HEK293T (cell line): ENCODE measurements around the gene POLR3H.

Experiments used
- ARNT ChIP-seq: fragments of 450-650 bp; IDR thresholded peaks from 2 replicates; pipeline ENCODE4 v1.6.1; 2017; ENCODE audit warnings: mild to moderate bottlenecking
- ELF4 ChIP-seq: fragments of 450-650 bp; IDR thresholded peaks from 2 replicates; pipeline ENCODE4 v1.6.1; 2017; ENCODE audit warnings: antibody characterized with exemption
- FOXA1 ChIP-seq: fragments of 450-650 bp; IDR thresholded peaks from 2 replicates; pipeline ENCODE4 v1.6.1; 2016; ENCODE audit warnings: mild to moderate bottlenecking
- FOXK2 ChIP-seq: fragments of 450-650 bp; IDR thresholded peaks from 2 replicates; pipeline ENCODE4 v1.6.1; 2016; ENCODE audit warnings: mild to moderate bottlenecking
- FOXM1 ChIP-seq: fragments of 450-650 bp; IDR thresholded peaks from 2 replicates; pipeline ENCODE4 v1.6.1; 2017; ENCODE audit warnings: mild to moderate bottlenecking, borderline replicate concordance
- HDGF ChIP-seq: fragments of 450-650 bp; IDR thresholded peaks from 2 replicates; pipeline ENCODE4 v1.6.1; 2017; ENCODE audit warnings: antibody characterized with exemption, borderline replicate concordance
- SP1 ChIP-seq: fragments of 450-650 bp; IDR thresholded peaks from 2 replicates; pipeline ENCODE4 v1.6.1; 2017
- SUZ12 ChIP-seq: fragments of 450-650 bp; IDR thresholded peaks from 2 replicates; pipeline ENCODE4 v1.6.1; 2016; ENCODE audit warnings: mild to moderate bottlenecking
- TARDBP ChIP-seq: fragments of 450-650 bp; IDR thresholded peaks from 2 replicates; pipeline ENCODE4 v1.6.1; 2016

GRCh38 chr22:41562461-41562860, 18.2 kb upstream of the POLR3H start:
- no peak for TF ChIP-seq SUZ12
- TF ChIP-seq SP1: no peak
- TF ChIP-seq FOXA1: no peak
- TF ChIP-seq TARDBP: no peak
- TF ChIP-seq HDGF: no peak
- no peak for TF ChIP-seq FOXM1
- no peak for TF ChIP-seq ELF4
- no peak for TF ChIP-seq FOXK2
- no peak for TF ChIP-seq ARNT
